Left colon (tissue), 2 donors: Measurements from ENCODE around the gene RNF26. TPM values are rescaled to one million over a fixed set of nuclear protein-coding genes. Genes with fewer than 3 reads are reported as not detected.

Experiments used
- ATAC-seq: fragments of 200-7000 bp; cut with Tn5 transposase; one replicate; pipeline ENCODE4 v1.9.1; 2020; ENCODE audit warnings: mild to moderate bottlenecking, moderate library complexity
- DNase-seq, 2 donors: peaks; one replicate each; pipeline ENCODE4 v3.0.0-alpha.2; 2020
- intact Hi-C, 2 donors: fragments of 100-400 bp; cut with DNase I in 1 of 2; cut with micrococcal nuclease in 1 of 2; formaldehyde crosslinking; loops; one replicate each; pipeline versions ENCODE4 v1.11.2 to v1.14.0; 2022; cut with DNase I, micrococcal nuclease
- long read RNA-seq: library from polyadenylated mRNA; unstranded; transcript quantifications from one replicate; pipeline ENCODE4 v2.0.0, GENCODE V29; 2021
- total RNA-seq, 2 donors: library from RNA; stranded (reverse); fragmentation: NEBNext Ultra II Directional; extraction: Animal tissue kit (Norgen Biotek cat#: 25700); gene quantifications; one replicate each; pipeline ENCODE4 v1.2.1, GENCODE V29; 2021
- donor health status: DM: no; HTN: no; CAD: no.
- donor health status: DM: yes; HTN: yes; CAD: no.

The RNF26 gene
- 10 to 100 TPM; 19.9 to 24.0 TPM for total RNA-seq
- long read RNA-seq, transcript RNF26-201 (1 exons, 2,787 nt) = major isoform, 45 of 45 reads
- long read RNA-seq, partial matches to known transcripts = 0 of 45 reads
- long read RNA-seq, other reads (novel, unspliced or antisense) = 0 of 45 reads

DNA sequence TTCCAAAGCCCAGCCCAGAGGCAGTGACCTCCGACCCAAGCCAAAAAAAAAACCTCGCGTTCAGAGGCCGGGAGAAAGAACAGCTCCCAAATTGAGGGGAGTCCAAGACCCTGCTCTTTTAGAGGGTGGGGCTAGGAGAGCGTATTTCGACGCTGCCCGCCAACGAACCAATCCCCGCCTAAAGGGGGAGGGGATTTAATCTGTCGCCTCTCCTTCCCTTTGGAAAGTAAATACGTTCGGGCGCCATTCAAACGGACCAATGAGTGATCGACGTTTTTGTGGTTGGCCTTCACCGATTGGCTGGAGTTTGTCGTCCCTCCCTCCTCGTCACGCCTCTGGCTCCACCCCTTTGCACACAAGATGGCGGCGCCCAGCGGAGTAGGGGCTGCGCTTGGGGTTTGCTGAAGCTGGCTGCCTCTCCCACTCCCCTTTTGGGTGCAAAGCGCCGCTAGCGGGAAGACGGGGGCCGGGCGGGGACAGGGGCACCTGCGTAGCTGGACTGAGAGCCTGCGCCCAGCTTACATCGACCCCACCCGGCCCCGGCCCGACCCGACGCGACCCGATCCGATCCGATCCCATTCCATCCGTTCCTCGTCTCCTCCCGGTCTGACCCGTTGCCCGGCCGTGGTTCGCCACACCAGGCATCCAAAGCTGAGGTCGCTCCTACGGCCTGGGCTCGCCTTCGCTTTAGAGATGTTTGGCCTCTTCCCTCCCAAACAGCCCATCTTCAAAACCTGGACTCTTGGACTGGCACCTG lies at the start of gene RNF26:
Gene RNF26 (plus strand): TSS at position 354 of the 757 bp plus-strand sequence. CDS start 596 bp downstream, outside the sequence.
- peak; percentile 96 for ATAC-seq
- DNase-seq = peak; percentile 94 to 97
- intact Hi-C loops = no loop called here

DNA sequence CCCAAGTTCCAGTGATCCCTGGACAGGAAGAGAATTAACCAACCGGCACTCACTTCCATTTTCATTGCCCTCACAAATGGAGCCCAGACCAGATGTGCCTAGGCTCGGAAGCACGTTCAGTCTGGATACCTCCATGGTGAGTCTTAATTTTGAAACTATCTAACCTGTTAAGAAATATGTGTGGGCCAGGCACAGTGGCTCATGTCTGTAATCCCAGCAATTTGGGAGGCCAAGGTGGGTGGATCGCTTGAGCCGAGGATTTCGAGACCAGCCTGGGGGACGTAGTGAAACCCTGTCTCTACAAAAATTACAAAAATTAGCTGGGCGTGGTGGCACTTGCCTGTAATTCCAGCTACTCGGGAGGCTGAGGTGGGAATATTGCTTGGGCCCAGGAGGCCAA lies 48.9 kb upstream of the RNF26 start:
- ATAC-seq = no peak
- no peak for DNase-seq
- intact Hi-C loops = no loop called here

DNA sequence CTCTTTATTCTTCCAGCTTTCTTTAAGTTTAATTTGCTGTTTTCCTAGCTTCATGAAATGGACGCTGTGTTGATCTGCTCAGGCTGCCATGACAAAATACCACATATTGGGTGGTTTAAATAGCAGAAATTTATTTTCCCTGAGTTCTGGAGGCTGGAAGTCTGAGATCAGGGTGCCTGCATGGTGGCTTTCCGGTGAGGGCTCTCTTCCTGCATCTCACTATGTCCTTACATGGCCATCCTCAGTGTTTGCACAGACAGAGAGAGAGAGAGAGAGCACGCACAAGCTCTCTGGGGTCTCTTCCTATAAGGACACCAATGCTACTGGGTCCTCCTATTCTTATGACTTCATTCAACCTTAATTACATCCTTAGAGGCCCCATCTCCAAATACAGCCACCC lies 46.1 kb upstream of the RNF26 start:
- ATAC-seq = no peak
- intact Hi-C loops = no loop called here
- DNase-seq = no peak

DNA sequence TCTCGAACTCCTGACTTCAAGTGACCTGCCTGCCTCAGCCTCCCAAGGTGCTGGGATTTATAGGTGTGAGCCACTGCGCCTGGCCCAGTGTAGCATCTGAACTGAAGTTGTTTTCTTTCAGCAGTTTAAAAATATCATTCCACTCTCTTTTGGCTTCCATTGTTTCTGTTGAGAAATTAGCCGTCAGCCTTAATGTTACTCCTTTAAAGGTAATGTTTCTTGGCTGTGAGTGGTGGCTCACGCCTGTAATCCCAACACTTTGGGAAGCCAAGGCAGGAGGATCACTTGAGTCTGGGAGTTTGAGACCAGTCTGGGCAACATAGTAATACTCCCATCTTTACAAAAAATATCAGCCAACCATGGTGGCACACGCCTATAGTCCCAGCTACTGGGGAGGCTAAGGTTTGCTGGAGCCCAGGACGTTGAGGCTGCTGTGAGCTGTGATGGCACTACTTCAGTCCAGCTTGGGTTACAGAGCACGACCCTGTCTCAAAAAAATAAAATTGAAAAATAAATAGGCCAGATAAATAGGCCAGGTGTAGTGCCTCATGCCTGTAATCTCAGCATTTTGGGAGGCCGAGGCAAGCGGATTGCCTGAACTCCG lies 43.3 kb upstream of the RNF26 start:
- no peak for DNase-seq
- intact Hi-C loops = no loop called here
- no peak for ATAC-seq

DNA sequence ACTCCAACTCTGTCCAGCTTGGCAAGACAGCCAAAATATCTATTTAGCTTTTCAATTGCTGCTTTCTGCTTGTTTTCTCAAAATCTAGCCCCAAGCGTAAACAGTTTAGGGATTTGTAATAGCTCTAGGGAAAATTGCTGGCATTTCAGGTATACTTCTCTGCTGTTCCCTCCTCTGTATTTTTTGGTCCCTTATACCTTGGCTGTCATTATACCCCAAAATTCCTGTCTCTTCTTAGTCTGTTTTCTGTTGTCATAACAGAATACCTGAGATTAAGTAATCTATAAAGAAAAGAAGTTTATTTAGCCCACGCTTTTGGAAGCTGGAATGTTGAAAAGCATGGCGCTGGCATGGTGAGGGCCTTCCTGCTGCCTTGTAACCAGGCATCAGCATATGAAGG lies 40.9 kb upstream of the RNF26 start:
- intact Hi-C loops = no loop called here
- ATAC-seq (no peak), DNase-seq (no peak)

DNA sequence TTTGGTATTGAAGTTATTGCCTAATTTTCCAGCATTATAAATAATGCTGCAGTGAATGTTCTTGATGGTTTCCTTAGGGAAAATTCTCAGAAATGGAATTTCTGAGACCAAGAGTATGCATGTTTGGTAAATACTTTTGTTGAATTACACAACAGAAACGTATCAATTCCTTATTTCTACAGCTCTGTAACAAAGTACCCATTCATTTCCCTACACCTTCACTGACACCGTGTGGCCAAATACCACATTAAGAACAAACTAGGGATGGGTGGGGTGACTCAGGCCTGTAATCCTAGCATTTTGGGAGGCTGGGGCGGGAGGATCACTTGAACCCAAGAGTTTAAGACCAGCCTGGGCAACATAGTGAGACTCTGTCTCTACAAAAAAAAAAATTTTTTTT lies 39.1 kb upstream of the RNF26 start:
- DNase-seq (no peak), ATAC-seq (no peak)
- intact Hi-C loops = no loop called here

DNA sequence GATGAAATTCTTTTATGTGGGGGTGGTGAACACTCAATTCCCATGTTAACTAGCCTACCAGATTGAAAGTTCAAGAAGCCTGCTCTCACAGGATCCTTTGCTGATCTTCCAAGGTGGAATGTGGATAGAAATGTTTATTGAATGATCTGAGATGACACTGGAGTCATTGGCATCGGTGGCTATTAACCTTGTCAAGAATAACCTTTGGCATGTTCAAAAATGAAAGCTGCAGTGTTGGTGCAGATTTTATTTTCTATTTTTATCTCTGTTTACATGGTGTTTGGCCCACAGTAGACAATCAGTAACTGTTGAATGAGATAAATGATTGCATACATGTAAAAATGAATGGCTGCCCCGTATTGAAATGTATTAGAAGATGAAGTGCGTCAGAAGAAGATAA lies 36.4 kb upstream of the RNF26 start:
- intact Hi-C loops = no loop called here
- ATAC-seq (no peak), DNase-seq (no peak)

DNA sequence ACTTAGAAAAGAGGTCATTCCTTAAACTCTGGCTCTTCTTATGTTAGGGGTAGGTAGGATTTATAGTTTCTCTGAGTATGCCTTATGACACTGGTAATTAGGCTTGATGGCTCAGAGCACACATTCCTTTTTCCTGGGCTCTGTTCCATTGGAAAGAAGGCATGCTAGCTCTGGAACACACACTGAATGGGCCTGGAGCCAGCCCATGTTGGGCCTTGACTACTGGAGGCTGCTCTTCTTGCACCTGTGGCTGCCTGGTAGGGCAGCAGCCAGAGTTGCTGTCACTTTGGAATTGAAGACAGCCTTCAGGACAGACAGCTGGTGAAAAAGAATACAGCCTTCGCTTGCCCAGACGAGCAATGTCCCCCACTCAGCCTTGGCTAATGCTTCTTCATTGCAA lies 35.6 kb upstream of the RNF26 start:
- no peak for DNase-seq
- ATAC-seq = no peak
- intact Hi-C loops = no loop called here

DNA sequence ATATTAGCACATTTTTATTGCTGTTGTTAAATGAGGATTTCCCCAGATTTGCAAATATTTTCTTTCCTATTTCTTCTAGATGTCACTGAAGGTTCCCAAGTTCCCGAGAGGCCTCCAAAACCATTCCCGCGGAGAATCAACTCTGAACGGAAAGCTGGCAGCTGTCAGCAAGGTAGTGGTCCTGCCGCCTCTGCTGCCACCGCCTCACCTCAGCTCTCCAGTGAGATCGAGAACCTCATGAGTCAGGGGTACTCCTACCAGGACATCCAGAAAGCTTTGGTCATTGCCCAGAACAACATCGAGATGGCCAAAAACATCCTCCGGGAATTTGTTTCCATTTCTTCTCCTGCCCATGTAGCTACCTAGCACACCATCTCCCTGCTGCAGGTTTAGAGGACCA lies 34.9 kb upstream of the RNF26 start:
- no peak for DNase-seq
- intact Hi-C loops = no loop called here
- no peak for ATAC-seq

DNA sequence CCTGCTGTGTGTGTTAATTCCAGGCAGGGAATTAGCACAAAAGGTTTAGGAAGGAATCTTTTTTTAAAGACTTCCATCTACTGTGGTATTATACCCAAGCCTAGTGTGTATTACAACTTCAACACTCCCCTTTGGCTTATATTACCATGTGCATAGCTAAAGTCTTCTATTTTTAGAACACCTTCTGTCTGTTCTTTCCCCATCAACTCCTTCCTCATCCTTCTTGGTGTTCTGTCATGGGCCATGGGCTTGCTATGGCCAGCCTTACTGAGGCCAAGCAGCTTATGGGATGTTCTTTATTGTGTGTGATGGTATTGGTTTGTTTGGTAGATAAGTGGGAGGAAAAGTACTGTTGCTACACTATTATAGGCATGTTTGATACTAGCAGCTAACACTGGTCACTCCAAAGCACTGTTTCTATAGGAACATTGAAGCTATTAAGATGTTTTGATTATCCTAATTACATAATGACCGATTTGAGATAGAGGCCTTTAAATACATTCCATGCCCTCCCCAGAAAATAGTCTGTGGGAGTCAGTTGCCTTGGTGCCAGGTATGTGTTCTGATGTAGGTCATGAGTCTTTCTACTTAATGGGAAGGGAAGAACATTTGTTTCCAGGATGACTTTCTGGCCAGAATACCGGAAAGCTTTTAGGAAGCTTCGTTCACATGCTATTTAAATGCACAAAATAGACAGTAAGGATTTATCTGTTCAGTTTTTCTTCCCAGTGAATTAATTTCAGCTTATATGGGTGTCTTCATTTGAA lies 33.9 kb upstream of the RNF26 start:
- DNase-seq (no peak), ATAC-seq (no peak)
- intact Hi-C loops = no loop called here

DNA sequence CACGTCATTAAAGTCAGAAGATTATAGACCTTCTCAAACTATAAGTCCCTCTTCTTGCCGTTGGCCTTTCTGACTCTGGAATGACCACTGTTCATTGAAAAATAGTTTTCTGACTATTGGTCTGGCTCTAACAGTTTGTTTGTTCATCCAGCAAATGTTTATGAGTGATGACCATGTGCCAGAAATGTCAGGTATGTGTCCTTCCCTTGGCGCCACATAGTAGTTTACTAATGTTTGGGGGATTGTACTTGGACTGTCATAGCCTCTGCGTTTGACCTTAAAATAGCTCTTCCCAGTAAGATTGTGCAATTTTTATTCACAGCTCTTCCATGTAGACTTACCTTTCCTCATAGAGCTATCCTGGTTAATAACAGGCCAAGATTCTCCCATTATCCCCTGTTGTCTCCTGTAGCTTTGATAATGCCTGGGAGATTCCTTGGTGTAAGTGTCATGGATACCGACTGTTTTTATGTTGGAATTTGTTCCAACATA lies 31.1 kb upstream of the RNF26 start:
- ATAC-seq (no peak), DNase-seq (no peak)
- intact Hi-C loops = no loop called here

DNA sequence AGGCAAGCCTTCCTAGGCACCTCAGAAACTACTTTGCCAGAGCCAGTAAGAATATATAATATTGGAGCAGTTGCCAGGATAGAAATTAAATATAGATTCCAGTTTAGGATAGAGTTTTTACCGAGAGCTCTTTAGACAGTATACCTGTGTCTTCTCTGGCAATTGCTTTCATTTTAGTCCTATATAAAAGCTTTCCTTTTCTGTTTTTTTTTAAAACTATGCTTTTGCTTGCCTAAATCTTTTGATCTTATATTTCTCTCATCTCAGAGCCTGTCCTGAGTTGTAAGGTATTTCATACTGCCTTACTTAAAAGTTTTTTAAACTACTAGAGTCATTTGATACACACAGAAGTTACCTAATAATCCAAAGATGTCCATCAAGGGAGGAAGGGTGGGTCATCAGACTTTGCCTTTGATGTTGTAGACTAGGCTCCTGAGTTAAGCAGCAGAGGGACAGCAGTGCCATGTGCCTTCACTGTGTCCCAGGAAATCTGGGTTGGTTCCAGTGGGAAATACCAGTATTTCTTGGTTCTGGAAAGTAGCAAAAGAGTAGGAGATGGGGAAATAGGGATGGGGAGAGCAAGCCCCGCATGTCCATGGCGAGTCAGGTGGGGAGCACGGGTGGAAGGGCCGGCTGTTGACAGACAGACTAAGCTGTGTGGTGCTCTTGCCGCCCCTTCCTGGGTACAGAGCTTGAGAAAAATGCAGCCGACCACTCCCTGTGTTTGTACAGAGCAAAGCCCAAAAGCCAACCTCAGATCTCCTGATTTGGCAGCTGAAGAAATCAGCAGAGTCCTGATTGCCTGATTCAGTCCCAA lies 28.6 kb upstream of the RNF26 start:
- intact Hi-C loops = no loop called here
- DNase-seq (no peak), ATAC-seq (no peak)

DNA sequence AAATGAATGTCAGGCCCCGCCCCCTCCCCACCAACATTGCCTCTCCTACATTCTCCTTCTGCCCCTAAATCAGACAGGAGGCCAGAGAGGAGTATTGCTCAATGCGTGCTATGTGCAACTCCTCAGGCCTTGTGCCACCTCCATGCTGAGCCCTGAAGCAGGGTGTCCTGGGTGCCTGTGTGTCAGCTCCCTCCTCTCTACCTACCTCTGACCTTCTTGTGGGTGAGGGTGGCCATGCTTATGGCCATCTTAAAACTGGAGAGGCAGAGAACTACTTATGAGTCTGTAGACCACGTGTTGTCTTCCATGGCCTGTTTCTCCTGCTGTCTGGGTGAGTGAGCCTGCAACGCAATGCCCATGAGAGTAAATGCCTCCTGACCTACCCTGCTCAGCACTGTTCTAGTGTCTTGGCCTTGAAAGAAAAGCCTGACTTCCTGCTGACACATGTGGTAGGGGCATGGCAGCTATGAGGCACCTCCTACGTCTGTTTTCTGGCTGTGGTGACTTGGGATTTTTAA lies 27.9 kb upstream of the RNF26 start:
- DNase-seq (no peak), ATAC-seq (no peak)
- intact Hi-C loops = no loop called here

DNA sequence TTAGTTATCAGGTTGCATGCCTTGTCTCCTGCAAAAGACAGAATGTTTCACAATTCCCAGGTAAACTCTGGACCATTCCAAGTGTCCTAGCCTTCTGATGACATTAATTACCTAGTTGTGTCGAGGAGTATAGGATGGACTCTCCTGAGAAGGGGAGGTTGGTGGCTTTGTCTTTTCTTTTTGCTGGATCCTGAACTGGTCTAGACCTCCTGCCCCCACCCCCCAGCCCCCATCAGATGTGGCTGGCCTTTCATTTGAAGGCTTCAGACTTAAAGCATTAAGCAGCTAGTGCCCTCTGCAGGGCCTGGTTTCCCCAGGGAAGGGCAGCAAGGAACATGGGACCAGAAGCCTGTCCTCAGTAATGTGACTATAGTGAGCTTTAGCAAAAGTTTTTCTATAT lies 27.1 kb upstream of the RNF26 start:
- DNase-seq (no peak), ATAC-seq (no peak)
- intact Hi-C loops = no loop called here

DNA sequence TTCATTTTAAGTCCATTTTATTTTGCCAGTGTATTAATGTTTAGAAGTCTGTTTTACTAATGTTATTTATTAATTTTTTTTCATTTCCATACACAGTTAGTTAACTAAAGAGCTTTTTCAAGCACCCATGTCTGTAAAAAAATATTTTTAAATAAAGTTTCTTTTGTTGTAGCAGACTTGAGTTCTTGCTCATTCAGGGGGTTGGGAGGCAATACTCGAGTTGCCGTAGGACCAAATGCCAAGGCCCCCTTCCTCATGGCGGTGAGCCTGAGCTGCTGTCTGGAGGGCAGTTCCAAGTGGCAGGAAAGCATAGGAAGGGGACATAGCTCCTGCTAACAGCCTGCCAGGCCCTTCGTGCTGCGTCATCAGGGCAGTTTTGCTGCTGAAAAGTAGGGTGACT lies 26.4 kb upstream of the RNF26 start:
- ATAC-seq = no peak
- intact Hi-C loops = no loop called here
- DNase-seq = no peak

DNA sequence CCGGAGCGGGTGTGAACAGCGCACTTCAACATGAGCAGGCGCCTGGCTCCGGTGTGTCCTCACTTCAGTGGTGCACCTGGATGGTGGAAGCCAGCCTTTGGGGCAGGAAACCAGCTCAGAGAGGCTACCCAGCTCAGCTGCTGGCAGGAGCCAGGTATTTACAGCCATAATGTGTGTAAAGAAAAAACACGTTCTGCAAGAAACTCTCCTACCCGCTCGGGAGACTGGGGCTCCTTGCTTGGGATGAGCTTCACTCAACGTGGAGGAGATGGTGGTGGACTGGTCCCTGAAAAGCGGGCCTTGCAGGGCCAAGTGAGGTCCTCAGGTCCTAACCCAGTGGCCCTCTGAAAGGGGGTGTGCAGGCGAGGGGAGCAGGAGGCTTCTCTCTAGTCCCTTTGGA lies 24.9 kb upstream of the RNF26 start:
- intact Hi-C loops = no loop called here
- ATAC-seq (no peak), DNase-seq (no peak)

DNA sequence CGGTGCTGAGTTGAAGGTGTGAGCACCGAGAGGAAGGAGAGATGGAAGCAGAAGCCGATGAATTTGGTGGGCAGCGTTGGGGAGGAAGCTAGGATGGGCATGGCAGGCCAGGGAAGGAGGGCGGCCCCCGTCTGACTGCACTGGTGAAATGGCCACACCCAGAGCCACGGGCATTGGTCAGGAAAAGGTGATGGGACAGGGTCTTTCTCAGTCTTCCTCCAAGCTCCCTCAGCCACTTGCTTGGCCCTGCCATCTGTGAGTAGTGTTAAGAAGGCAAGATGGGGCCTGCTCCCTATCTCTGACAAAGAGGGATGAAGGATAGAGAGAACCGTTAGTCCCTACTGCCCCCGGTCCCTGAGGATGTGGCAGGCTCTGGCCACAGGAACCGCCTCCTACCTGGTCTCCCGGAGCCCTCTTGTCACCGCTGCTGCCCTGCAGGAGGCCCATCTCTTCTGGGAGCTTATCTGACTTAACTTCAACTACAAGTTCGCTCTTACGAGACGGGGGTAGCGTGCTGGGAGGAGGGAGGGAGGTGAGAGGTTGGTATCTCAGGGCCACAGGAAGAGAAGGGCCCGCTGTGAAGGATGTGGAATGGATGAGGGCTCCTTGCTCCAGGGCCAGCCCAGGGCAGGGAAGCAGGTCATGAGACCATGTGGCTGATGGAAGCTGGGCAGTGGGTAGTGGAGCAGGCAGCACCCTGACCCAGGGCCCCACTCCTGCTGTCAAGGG lies 24.2 kb upstream of the RNF26 start:
- intact Hi-C loops = no loop called here
- DNase-seq (no peak), ATAC-seq (no peak)

DNA sequence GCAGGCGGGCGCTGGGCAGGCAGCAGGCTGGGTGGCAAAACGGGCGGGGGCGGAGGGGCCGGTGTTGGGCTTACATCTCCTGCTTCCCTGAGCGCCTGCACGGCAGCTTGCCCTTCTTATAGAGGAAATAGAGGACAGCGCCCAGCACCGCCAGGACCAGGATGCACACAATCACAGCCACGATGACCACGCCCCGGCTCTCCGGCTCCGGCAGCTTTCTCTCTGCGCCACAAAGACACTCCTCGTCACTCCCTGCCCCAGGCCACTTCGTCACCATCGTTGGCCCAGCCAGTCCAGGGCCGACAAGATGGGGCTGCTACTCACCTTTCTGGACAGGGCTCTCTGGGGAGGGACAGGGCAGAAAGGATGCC lies 23.7 kb upstream of the RNF26 start:
- DNase-seq = no peak
- peak; percentile 67 for ATAC-seq
- intact Hi-C loops = no loop called here
